Sigmoid colon (tissue), 7 donors: ENCODE data around the gene CUEDC1. TPM values are rescaled to one million over a fixed set of nuclear protein-coding genes. Genes with fewer than 3 reads are reported as not detected.
"Not testable (repeated sequence)": the region's sequence is repeated elsewhere in the genome, so short reads cannot be mapped to it uniquely, and the experiment has no call there.

ENCODE experiments used
- DNase-seq: peaks from one replicate; pipeline ENCODE4 v3.0.0-alpha.2; 2019
- H3K27ac ChIP-seq, 4 donors: fragments of 200-600 bp; sonication (generic); one replicate each; pipeline ENCODE4 v1.5.1; 2016 to 2019; ENCODE audit warnings: mild to moderate bottlenecking in 1 of 4
- H3K27me3 ChIP-seq, 3 donors: fragments of 200-600 bp; sonication (generic); one replicate each; pipeline ENCODE4 v1.5.1; 2019; ENCODE audit warnings: mild to moderate bottlenecking in 1 of 3
- H3K36me3 ChIP-seq, 4 donors: fragments of 200-600 bp; sonication (generic); one replicate each; pipeline ENCODE4 v1.5.1; 2016 to 2019
- H3K4me1 ChIP-seq, 4 donors: fragments of 200-600 bp; sonication (generic); one replicate each; pipeline ENCODE4 v1.5.1; 2017 to 2019
- H3K4me3 ChIP-seq, 4 donors: fragments of 200-600 bp; sonication (generic); one replicate each; pipeline ENCODE4 v1.5.1; 2017 to 2019; ENCODE audit warnings: mild to moderate bottlenecking in 2 of 4, moderate library complexity in 1 of 4
- H3K9me3 ChIP-seq, 4 donors: fragments of 200-600 bp in 3 of 4; sonication (generic) in 3 of 4; one replicate each; pipeline versions ENCODE4 v1.5.1 to v1.6.1; 2013 to 2019
- CTCF ChIP-seq, 4 experiments: fragments of 450-650 bp in 3 of 4; fragments of 200-600 bp in 1 of 4; IDR thresholded peaks; one replicate each; pipeline ENCODE4 v1.5.1; 2016 to 2019; ENCODE audit warnings: antibody characterized with exemption in 4 of 4, mild to moderate bottlenecking in 3 of 4, moderate library complexity in 2 of 4
- EP300 ChIP-seq, 4 donors: sonication (generic); formaldehyde crosslinking; IDR thresholded peaks; one replicate each; pipeline ENCODE4 v1.6.1; 2017; ENCODE audit warnings: antibody characterized with exemption in 4 of 4
- POLR2A ChIP-seq, 2 donors: fragments of 450-650 bp; IDR thresholded peaks; one replicate each; pipeline ENCODE4 v1.6.1; 2016; ENCODE audit warnings: antibody characterized with exemption in 2 of 2, mild to moderate bottlenecking in 2 of 2, moderate library complexity in 2 of 2
- POLR2AphosphoS5 ChIP-seq, 4 donors: sonication (generic); formaldehyde crosslinking; IDR thresholded peaks; one replicate each; pipeline ENCODE4 v1.6.1; 2017; ENCODE audit warnings: antibody characterized with exemption in 4 of 4
- WGBS, 2 donors: extraction: QIAGEN DNeasy Blood & Tissue Kit; methylation state at CpG; one replicate each; pipeline ENCODE4 v1.1.7; 2013; 5-methylcytosine and 5-hydroxymethylcytosine counted together
- intact Hi-C: fragments of 100-400 bp; cut with DNase I; formaldehyde crosslinking; loops from one replicate; pipeline ENCODE4 v1.15.1; 2023
- polyA plus RNA-seq, 3 donors: library from polyadenylated mRNA; stranded (reverse); fragments of 200-250 nt; gene quantifications; one replicate each; pipeline ENCODE4 v1.2.3, GENCODE V29; 2013
- total RNA-seq, 4 donors: library from RNA; depleted of rRNA; stranded (reverse); fragments of >200 nt; gene quantifications; one replicate each; pipeline ENCODE4 v1.1.0, GENCODE V29; 2016
- donor health status: healthy with polysubstance abuse.
- donor health status: Bipolar disorder and iron deficiency.
- donor health status: healthy.

CUEDC1 gene
- total and polyA plus RNA-seq, 7 donors = 3.0 to 64.0 (median 29.5) TPM

GRCh38 chr17:57975044-57975443, 19.8 kb upstream of the CUEDC1 start:
- intact Hi-C loops = no loop called here

GRCh38 chr17:57974053-57974824, 19.0 kb upstream of the CUEDC1 start:
- H3K27me3 ChIP-seq, H3K4me3 ChIP-seq, H3K9me3 ChIP-seq, DNase-seq, intact Hi-C loops: not testable (repeated sequence)
- Histone ChIP-seq H3K27ac (peak overlapping the region; percentile 21 to 63 (median 52)), H3K4me1 (peaks cover 0 to 31% (median 28%) of the 10 kb centered on the region in 4 donors), H3K36me3 (peaks cover 10 to 84% (median 49%) of the 10 kb centered on the region in 4 donors)
- 82 to 88% methylated on average over 4 of the region's 4 CpGs for WGBS, 2 donors

More at GRCh38 chr17:57975044-57975443, 19.8 kb upstream of the CUEDC1 start:
- H3K36me3 ChIP-seq = peaks cover 12 to 92% (median 55%) of the 10 kb centered on the region in 4 donors
- TF ChIP-seq EP300 (IDR thresholded peaks at IDR 0.05) (no peak), POLR2A (IDR thresholded peaks at IDR 0.05) (no peak), CTCF (IDR thresholded peaks at IDR 0.05) (no peak), POLR2AphosphoS5 (IDR thresholded peaks at IDR 0.05) (no peak)
- H3K27me3 ChIP-seq = no peaks in the 10 kb centered on the region
- no peak for DNase-seq
- WGBS, 2 donors = 18 to 60% methylated on average over 1 of the region's 1 CpG
- H3K4me1 ChIP-seq = peaks cover 0 to 33% (median 28%) of the 10 kb centered on the region in 4 donors
- H3K4me3 ChIP-seq = no peak overlapping the region
- H3K9me3 ChIP-seq = no peaks in the 10 kb centered on the region
- peak overlapping the region; percentile 21 to 63 (median 52) for H3K27ac ChIP-seq

GRCh38 chr17:57972151-57972550, 16.9 kb upstream of the CUEDC1 start:
- TF ChIP-seq EP300 (IDR thresholded peaks at IDR 0.05) (no peak), CTCF (IDR thresholded peaks at IDR 0.05) (no peak), POLR2A (IDR thresholded peaks at IDR 0.05) (no peak), POLR2AphosphoS5 (IDR thresholded peaks at IDR 0.05) (no peak)
- H3K36me3 ChIP-seq = peaks cover 8 to 63% (median 29%) of the 10 kb centered on the region in 4 donors
- intact Hi-C loops = no loop called here
- no peaks in the 10 kb centered on the region for H3K9me3 ChIP-seq
- no peak for DNase-seq
- H3K27me3 ChIP-seq = no peaks in the 10 kb centered on the region
- WGBS, 2 donors = 66 to 75% methylated on average over 1 of the region's 1 CpG
- H3K27ac ChIP-seq = peak overlapping the region in 1 of 4 donors; percentile 18
- H3K4me1 ChIP-seq = peaks cover 0 to 18% (median 16%) of the 10 kb centered on the region in 4 donors
- no peak overlapping the region for H3K4me3 ChIP-seq

GRCh38 chr17:57971572-57971971, 16.4 kb upstream of the CUEDC1 start:
- 88 to 91% methylated on average over 10 of the region's 10 CpGs for WGBS, 2 donors
- TF ChIP-seq CTCF (IDR thresholded peaks at IDR 0.05) (no peak), POLR2AphosphoS5 (IDR thresholded peaks at IDR 0.05) (no peak), EP300 (IDR thresholded peaks at IDR 0.05) (no peak), POLR2A (IDR thresholded peaks at IDR 0.05) (no peak)
- Histone ChIP-seq H3K27me3 (no peaks in the 10 kb centered on the region), H3K9me3 (no peaks in the 10 kb centered on the region), H3K27ac (peak overlapping the region in 1 of 4 donors; percentile 18), H3K4me1 (peaks cover 0 to 24% (median 16%) of the 10 kb centered on the region in 4 donors), H3K36me3 (peaks cover 4 to 57% (median 24%) of the 10 kb centered on the region in 4 donors), H3K4me3 (no peak overlapping the region)
- DNase-seq = no peak
- intact Hi-C loops = no loop called here

GRCh38 chr17:57970710-57971109, 15.5 kb upstream of the CUEDC1 start:
- H3K36me3 ChIP-seq = peaks cover 4 to 48% (median 21%) of the 10 kb centered on the region in 4 donors
- no peak for DNase-seq
- H3K27ac ChIP-seq = peak overlapping the region in 1 of 4 donors; percentile 35
- H3K4me3 ChIP-seq = no peak overlapping the region
- no peaks in the 10 kb centered on the region for H3K9me3 ChIP-seq
- TF ChIP-seq POLR2AphosphoS5 (IDR thresholded peaks at IDR 0.05) (no peak), CTCF (IDR thresholded peaks at IDR 0.05) (no peak)
- WGBS, 2 donors = 27 to 63% methylated on average over 4 of the region's 4 CpGs
- intact Hi-C loops = no loop called here
- no peaks in the 10 kb centered on the region for H3K27me3 ChIP-seq
- H3K4me1 ChIP-seq = peaks cover 0 to 22% (median 13%) of the 10 kb centered on the region in 4 donors
